ENCODE results near the gene TGFBR2.

The TGFBR2 gene

GRCh38 chr3:30694148-30694547, 87.7 kb downstream of the TGFBR2 start:
- DNase-seq, result no peak

GRCh38 chr3:30694668-30695067, 88.3 kb downstream of the TGFBR2 start:
- DNase-seq, result no peak

GRCh38 chr3:30695302-30696061, 89.1 kb downstream of the TGFBR2 start:
- DNase-seq, result no peak

DNA sequence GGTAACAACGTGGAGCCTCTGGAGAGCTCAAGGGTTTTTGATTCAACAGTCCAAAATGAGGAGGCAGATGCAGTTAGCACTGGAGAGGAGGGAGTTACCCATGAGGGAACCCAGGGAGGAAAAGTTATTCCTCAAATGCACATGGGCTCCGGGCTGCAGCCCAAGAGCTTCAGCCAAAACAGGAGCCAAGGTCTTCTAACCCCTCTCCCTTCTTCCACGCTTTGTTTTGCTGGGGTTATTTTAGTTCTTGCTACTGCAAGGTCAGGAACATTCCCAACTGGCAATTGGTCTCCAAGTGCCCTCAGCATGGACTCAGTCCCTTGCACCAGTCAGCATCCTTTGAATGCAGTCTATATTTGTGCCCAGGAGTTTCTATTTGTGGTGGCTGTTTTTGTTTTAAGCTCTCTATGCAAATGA, 90.0 kb downstream of the TGFBR2 start:
- no peak for DNase-seq

GRCh38 chr3:30696896-30697295, 90.5 kb downstream of the TGFBR2 start:
- DNase-seq, result no peak

DNA sequence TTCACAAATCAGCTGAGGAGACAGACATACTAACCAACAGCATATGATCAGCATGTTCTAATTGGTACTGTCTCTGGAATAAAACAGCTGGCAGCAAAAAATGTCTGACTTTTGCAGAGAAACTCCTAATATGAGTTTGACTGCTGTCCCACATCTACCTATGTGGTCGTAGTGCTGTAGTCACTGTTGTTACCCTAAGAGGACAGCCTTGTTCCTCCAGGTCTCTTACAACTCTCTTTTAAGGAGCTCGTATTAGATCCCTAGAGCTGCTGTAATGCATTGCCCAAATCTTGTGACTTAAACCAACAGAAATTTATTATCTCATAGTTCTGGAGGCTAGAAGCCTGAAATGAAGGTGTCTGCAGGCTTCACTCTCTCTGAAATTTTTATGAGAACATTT, 92.1 kb downstream of the TGFBR2 start:
- no peak for DNase-seq

DNA sequence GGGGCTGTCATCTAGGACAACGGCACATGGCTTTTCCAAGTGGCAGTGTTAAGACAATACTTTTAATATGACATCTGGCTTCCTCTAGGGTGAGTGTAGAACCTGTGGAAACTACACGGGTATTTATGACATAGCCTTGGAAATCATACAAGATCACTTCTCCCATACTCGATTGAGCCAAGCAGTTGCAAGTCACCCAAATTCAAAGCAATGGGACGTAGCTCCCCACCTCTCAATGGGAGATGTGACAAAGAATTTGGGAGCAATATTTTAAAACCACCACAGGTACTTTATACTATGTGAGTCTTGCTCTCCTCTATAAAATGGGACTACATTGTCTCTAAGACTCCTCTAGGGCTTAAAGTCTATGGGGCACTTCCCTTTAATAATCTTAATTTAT, 93.5 kb downstream of the TGFBR2 start:
- DNase-seq, result no peak

- no peak for DNase-seq
These were observed 94.4 kb downstream of the TGFBR2 start for GRCh38 chr3:30700702-30701321.

DNA sequence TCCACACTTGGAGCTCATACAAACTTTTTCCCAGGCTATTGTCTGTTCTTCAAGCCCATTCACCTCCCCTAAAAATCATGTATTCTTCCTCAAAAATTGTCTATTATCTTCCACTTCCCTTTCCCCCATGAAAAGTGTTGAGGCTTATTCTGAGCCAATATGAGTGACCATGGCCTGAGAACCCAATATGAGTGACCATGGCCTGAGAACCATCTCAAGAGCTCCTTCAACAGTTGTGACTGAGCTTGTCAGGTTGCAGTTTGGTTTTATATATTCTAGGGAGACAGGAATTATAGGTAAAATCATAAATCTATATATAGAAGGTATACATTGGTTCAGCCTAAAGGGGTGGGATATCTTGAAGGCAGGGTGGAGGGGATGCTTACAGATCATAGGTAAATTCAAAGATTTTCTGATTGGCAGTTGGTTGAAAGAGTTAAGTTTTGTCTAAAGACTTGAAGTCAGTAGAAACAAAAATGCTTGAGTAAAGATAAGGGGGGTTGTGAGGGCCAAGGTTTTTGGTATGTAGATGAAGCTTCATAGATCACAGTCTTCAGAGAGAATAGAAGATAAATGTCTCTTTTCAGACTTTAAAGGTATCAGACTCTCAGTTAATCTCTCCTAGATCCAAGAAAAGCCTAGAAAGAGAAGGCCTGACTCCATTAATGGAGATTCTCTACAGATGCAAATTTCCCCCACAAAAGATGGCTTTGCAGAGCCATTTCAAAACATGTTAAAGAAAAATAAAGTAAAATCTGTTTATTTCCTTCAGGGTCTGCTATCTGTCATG, 95.8 kb downstream of the TGFBR2 start:
- no peak for DNase-seq

DNA sequence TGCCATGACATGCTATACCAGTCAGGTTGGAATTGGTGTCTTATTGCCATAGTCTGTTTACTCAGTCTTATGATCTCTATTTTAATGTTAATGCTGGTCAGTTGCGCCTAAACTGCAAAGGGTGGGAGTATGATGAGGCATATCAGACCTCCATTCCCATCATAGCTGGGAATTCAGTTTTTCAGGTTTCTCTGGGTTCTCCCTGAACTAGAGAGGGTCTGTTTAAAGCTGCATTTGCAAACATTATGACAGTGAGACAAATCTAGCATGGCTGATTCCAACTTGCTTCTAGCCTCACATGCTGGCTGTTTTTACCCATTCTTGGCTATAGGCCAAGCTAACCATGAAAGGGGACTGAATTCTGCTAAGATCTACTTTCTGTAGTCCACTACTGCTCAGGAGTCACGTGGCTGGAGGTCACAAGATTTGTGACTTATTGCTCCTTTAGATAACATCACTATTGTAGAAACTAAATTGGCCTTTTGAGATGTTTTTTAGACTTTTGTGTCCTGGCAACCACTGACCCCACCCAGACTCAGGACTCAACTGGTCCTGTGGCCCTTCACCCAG, 96.5 kb downstream of the TGFBR2 start:
- DNase-seq, result no peak

DNA sequence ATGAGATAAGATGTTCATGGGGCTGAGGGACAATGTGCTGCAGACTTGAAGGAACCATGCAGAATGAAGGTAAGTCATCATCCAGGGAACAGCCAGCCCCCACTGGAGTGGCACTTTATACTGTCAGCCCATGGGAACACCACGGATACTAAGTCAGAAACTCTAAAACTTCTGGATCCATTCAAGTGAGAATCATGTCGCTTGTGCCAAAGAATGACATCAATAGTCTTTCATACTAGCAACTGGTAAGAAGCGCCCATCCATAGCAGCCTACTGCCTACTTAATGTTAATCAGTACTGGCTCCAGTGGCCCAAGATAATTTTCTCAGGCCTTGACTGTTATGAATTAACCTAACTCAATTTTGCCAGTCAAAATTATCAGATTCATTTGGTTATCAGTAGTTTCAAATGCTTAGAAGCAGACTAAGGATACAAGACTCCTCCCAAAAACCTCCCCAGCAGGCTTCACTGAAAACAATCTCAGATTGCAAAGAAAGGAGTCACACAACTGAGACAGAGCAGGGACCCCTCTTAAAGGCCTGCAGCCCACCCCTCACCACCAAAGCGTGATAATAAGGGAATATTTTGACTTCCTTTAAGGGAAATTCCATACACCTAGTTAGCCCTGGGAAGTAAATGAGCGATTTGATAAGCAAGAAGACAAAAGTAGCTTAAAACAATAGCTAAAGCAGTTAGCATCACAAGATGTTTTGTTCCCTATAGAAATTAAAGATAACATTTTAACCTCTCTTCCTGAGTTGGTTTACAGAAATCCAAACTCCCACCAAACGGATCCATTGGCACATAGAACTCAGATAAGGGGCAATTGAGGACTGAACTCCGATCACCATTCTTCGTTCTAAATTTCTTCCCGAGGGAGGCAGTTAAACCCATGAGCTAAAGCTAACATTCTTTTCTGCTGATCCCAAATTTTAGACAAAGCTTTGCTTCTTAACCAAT, 98.8 kb downstream of the TGFBR2 start:
- DNase-seq, result no peak

GRCh38 chr3:30707825-30708224, 101.4 kb downstream of the TGFBR2 start:
- DNase-seq, result no peak

- no peak for DNase-seq
These were observed 102.1 kb downstream of the TGFBR2 start for GRCh38 chr3:30708472-30708871.

GRCh38 chr3:30710017-30710416, 103.6 kb downstream of the TGFBR2 start:
- DNase-seq, result no peak

DNA sequence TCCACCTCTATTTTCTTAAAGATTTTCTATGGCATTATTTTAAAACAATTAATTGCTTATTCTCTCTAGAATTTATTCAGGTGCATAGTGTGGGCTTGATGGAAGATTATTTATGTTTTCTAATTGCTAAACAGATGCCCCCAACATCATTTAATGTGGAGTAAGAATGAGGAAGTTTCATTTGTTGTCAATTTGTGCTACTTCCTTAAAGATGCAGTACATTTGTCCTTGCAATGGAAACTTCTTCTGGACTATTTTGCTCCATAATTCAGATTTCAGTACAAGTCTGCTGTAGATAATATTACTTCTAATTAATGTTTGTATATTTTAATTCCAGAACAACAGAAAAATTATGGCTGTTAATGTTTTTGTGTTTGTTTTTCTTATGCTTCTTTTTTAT, 104.8 kb downstream of the TGFBR2 start:
- no peak for DNase-seq

- no peak for DNase-seq
These were observed 105.5 kb downstream of the TGFBR2 start for GRCh38 chr3:30711867-30712266.

- no peak for DNase-seq
These were observed 106.6 kb downstream of the TGFBR2 start for GRCh38 chr3:30712991-30713390.

DNA sequence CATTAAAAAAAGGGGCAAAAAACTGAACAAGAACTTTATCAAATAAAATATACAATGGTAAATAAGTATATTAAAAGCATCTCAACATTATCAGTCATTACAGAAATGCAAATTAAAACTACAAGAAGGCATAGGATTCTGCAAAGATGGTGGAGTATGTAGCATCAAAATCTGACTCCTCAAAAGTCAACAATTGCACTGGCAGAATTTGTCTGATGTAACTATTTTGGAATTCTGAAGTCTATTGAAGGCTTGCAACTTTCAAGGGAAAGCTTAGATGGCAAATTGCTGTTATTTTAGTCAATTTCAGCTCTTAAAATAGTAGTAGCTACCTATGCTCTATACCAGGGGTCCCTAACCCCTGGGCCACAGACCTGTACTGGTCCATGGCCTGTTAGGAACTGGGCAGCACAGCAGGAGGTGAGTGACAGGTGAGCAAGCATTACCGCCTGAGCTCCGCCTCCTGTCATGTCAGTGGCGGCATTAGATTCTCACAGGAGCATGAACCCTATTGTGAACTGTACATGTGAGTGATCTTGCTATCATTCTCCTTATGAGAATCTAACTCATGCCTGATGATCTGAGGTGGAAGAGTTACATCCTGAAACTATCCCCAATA, 107.6 kb downstream of the TGFBR2 start:
- DNase-seq, result no peak

GRCh38 chr3:30719536-30719935, 113.1 kb downstream of the TGFBR2 start:
- no peak for DNase-seq

GRCh38 chr3:30720586-30721313, 114.3 kb downstream of the TGFBR2 start:
- no peak for DNase-seq

DNA sequence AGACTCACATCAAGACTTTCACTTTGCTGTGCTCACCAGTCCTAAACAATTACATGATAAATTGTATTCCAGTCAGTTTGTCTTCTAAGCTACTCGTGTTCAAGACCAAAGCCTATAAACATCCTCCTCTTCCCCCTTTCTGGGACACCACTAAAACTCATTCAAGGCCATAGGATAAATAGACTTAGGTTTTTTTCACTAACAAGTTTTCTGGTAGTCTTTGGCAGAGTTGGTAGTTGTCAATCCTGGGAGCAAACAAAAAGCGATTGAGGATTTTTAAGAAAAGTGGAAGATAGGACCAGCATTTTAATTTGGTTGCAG, 114.9 kb downstream of the TGFBR2 start:
- DNase-seq, result no peak
